ENCODE measurements around the gene COBL. TPM values are rescaled to one million over a fixed set of nuclear protein-coding genes. Genes with fewer than 3 reads are reported as not detected.
A peak's percentile ranks its signal among the peaks of the same experiment; 100 is the strongest.

The COBL gene
- total RNA-seq, 1 experiment from 2014 or later, result 52.3 TPM

- Histone ChIP-seq H3K14ac (ENCODE audit: insufficient read depth, low read length) (no peak overlapping the region), H3T11ph (ENCODE audit: low read length) (no peak overlapping the region), H3K23me2 (ENCODE audit: insufficient read length, low read depth, low read length, poor library complexity, severe bottlenecking) (no peaks in the 10 kb centered on the region), H2AK5ac (ENCODE audit: insufficient read length, low read length) (no peak overlapping the region), H3K9me3 (ENCODE audit: control insufficient read depth, low read depth, low read length) (no peaks in the 10 kb centered on the region), H3K4me1 (ENCODE audit: insufficient read depth, low read length) (no peaks in the 10 kb centered on the region), H4K8ac (replicated peaks; ENCODE audit: insufficient read length, low read depth, low read length) (no peak overlapping the region), H3K4ac (ENCODE audit: low read depth, low read length) (no peak overlapping the region), H4K5ac (ENCODE audit: insufficient read length, low read depth, low read length) (no peak overlapping the region), H2BK20ac (ENCODE audit: low read depth, low read length, poor library complexity, severe bottlenecking) (no peak overlapping the region), H3K9ac (ENCODE audit: extremely low read depth, insufficient read length, low read length) (no peak overlapping the region), H4K20me1 (ENCODE audit: control insufficient read depth, insufficient read depth, insufficient read length) (no peaks in the 10 kb centered on the region), H4K91ac (ENCODE audit: insufficient read length, low read depth, low read length) (no peak overlapping the region), H2BK12ac (ENCODE audit: insufficient read length, low read depth, low read length) (no peak overlapping the region), H3K79me1 (ENCODE audit: insufficient read depth, low read depth, low read length, poor library complexity, severe bottlenecking) (no peaks in the 10 kb centered on the region), H2BK15ac (ENCODE audit: low read depth, low read length) (no peak overlapping the region), H3K23ac (ENCODE audit: insufficient read length, low read depth, low read length) (no peak overlapping the region), H2AFZ (ENCODE audit: low read length) (no peak overlapping the region), H3K18ac (ENCODE audit: insufficient read length, low read depth, low read length) (no peak overlapping the region), H3K27ac (ENCODE audit: insufficient read length, low read depth, low read length) (no peak overlapping the region), H2BK5ac (ENCODE audit: insufficient read length, low read length) (no peak overlapping the region), H2BK120ac (ENCODE audit: low read depth, low read length, poor library complexity, severe bottlenecking) (no peak overlapping the region), H3K27me3 (ENCODE audit: insufficient read depth, low read length) (no peaks in the 10 kb centered on the region), H3K56ac (ENCODE audit: insufficient read length, low read depth, low read length) (no peak overlapping the region), H3K4me2 (ENCODE audit: insufficient read depth, insufficient read length, low read length) (no peak overlapping the region), H3K79me2 (ENCODE audit: insufficient read depth, low read length) (no peaks in the 10 kb centered on the region)
- no CpG with 5 or more reads among the region's 5 CpGs for WGBS (ENCODE audit: extremely low coverage, insufficient read length, low lambda C conversion rate)
- DNase-seq, result no peak
- no peaks in the 10 kb centered on the region for H3K9me3 Mint-ChIP-seq
- H3K36me3 Mint-ChIP-seq (ENCODE audit: insufficient read depth in 1 of 3, low read depth in 3 of 3), result peaks cover 2 to 16% (median 10%) of the 10 kb centered on the region in 3 experiments; a peak in 5 of 7 replicates
- H3K27ac Mint-ChIP-seq, result no peak overlapping the region
- H3K4me3 Mint-ChIP-seq, result no peak overlapping the region
- peak; percentile 48; the same call in 2 of the 3 replicates for TF ChIP-seq CTCF (conservative IDR thresholded peaks at IDR 0.05)
- H3K4me1 Mint-ChIP-seq, result peaks cover 7 to 12% of the 10 kb centered on the region in 2 experiments
- H3K27me3 Mint-ChIP-seq (ENCODE audit: low read depth), result no peaks in the 10 kb centered on the region
Observed at GRCh38 chr7:51060536-51060935, 256.1 kb downstream of the COBL start.

Measured in H9 (cell line).